HG03354 (cell line): ENCODE data around the gene NOS1AP.

Source experiments
- ATAC-seq: cut with Tn5 transposase; IDR thresholded peaks from one replicate; pipeline ENCODE4 v1.9.1; 2021; ENCODE audit warnings: mild to moderate bottlenecking; ENCODE audit not compliant: unreplicated experiment, poor library complexity, severe bottlenecking

The NOS1AP gene

DNA sequence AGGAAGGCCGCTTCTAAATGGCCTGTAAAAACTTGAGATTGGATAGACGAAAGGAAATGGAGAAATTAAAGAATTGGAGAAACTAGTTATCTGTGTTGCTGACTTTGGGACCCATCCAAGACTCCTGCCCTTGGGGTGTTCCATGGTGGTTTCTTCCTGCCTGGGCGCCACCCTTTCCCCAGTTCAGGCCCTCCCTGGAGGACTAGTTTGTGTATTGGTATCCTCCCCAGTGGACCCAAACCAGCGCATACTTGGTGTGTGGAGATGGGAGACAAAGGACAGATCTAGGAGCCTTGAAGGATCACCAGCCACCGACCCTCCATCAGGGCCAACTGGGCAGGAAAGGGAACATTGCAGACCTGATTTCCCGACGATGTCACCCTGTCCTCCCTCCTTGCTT, 300.1 kb downstream of the NOS1AP start:
- ATAC-seq: no peak

DNA sequence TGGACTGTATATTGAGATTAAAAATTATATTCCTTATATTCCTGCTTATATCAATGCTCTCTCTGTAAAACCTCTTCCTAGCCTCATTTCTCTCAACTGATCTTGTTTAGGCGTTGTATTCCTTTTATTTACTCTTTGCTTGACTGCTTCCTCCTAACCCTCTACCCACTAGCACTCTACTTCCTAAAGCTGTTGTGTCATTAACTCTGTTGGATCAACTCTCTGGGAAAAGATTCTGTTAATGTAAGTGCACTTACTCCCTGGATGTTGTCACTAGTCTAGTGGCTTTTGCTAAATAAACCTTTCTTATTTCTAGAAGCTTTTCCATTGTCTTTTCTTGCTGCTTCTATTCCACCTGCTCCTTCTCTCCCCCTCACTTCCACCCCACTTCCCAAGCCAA, 300.7 kb downstream of the NOS1AP start:
- no peak for ATAC-seq

DNA sequence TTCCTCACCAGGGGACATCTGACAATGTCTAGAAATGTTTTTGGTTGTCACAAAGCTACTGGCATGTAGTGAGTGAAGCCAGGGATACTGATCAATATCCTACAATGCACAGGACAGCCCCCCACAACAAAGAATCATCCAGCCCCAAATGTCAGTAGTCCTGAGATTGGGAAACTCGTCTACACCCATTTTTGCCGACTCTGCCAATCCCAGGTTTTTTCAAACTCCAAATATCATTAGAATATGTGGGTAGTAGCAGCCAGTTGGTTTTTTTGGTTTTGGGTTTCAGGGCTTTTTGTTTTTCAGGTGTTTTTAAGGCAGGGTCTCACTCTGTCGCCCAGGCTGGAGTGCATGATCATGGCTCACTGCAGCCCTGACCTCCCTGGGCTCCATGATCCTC, 301.2 kb downstream of the NOS1AP start:
- no peak for ATAC-seq

DNA sequence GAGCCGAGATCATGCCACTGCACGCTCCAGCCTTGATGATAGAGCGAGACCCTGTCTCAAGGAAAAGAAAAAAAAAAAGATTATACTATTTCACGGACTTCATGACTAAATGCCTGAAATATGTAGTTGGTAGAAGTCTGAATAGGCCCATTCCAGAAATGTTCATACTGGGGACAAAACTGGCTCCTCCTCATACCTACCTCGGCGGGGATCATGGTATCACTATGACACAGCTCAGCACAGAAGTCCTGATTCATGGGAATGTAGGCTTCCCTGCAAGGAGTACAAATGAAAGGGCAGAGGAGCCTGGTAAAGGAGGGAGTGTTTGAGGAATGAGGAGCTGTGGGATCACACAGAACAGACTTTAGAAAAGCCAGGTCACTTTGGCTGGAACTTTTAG, 302.1 kb downstream of the NOS1AP start:
- no peak for ATAC-seq

DNA sequence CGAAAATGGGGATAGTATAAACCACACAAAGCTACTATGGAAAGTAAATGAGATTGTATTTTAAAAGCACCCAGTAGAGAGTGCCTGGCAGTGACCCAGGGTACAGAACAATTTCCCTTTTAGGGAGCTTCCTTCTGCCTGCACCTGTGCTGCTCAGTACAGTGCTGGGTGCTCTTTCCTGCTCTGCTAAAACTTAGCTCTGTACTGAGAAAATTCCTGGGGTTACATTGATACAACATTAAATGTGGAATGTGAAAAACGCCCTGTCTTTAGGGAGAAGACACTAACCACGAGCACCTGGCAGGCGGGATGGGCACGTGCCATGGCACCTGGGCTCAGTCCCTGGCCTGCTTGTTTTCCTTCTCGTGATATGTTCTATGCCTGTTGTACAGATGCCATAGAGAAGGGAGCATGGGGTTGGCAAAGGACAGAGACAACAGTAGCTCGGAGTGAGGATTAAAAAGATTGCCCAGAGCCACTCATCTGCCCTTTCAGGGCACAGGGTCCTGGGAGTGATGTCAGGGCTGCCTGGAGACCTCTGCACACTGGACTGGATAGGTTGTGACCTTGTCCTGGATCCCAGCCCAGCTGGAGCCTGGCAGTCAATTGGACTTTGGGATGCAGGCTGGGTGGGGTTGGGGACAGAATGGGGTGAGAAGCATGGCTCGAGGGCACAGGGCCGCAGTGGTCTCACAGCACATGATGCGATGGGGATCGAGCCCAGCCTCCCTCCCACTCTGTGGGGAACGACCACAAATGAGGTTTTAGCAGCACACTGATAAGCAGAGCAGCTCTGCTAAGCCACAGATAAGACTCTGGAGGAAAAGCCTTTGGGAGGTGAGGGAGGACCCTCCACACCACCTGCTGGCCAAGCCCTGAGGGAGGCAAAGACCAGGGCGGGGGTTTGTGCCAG, 302.9 kb downstream of the NOS1AP start:
- no peak for ATAC-seq

DNA sequence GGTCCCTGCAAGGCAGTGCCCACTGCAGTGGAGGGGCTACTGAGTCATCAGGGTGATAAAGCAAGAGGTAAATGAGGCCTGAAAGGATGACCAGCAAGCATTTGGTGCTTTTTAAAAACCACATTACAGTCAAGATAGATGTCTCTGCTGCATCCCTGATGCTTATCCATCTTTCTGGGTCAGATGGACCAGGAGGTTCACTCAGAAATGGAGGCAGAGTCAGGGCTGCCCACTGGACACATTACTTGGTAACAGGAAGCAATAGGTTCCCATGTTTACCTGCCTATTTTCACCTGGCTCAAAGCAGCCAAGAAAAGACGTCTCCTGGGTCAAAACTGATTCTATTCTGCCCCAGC, 303.6 kb downstream of the NOS1AP start:
- ATAC-seq: no peak

DNA sequence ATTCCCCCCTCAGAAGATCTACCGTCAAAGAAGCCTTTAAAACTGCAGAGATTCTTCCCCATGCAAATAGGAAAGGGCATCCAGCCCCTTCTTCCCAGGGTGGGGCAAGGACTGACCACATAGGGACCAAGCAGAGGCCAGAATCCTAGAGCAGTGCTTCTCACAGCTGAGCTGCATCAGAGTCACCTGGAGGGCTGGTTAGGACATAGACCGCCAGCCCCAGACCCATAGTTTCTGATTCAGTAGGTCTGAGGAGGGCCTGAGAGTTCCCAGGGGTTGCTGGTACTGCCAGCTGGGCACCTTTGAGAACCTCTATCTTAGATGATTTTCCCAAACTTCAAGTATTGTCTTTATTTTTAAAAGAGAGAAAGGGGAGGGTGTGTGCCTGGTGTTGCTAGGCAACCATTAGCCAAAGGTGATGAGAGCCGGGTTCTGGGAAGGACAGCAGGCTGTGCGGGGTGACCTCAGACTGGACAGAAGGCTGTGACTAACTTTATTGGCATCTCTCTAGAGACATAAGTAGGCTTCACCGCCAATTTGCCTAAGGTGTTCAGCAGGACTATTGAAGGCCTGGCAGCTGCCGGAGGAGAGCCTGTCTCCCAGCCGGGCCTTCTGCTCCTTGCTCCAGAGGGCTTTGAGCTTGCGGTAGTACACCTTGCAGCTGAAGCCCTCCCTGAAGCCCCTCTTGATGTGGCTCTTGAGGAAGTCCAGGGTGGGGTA, 304.2 kb downstream of the NOS1AP start:
- no peak for ATAC-seq

DNA sequence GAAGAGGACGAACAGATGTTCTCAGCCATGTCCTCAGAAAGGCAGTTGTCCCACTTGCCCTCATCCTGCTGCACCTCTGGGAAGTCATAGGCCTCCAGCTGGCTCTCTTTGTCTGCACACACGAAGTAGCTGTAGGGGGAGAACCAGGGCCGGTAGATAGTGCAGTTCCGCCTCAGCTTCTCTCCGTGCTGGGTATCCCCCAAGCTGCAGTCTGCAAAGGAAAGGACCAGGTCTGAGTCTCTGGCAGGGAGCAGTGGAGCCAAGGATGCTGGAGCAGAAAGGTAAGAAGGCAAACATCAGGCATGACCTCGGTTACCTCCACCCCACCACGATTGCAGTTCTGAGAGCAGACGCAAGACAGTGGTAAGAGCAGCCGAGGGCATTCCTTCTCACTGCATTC, 304.9 kb downstream of the NOS1AP start:
- no peak for ATAC-seq

DNA sequence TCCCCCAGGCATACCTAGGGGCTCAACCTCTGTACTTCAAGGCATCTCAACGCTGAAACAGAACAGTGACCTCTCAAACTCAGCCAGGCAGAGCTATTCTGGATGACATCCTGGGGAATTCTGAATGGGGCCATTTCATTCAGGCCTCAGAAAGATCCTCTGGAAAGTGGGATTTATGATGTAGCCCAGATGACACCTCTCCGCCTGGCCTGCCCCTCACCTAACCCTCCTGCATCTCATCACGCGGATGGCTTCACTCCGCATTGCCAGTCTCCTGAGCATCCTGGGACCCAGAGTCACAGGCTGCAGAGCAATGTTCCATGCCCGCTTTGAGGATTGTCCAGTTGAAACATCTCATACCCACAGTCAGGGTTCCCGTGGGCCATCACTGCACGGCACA, 306.0 kb downstream of the NOS1AP start:
- no peak for ATAC-seq

DNA sequence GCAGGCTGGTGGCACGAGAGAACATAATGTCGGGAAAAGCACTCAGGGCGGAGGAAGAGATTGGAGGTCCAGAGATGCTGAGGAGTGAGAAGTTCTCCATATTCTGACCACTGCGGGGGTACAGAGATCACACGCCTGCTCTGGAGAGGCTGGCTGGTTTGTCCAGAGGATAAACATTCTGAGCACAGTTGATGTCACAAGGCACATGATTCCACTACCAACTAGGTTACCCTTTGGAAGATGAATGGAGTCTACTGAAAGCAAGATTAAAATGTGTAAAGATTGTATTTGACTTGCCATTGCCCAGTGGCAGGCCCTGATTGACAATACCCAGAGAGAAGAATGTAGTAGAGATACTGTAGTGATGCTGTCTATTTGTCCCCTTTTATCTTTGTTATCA, 307.2 kb downstream of the NOS1AP start, which contains the start of gene SPATA46:
TSS of gene SPATA46 (minus strand) at position 164 of the 400 bp plus-strand sequence. CDS start at position 100, 64 bp downstream.
- ATAC-seq: no peak

DNA sequence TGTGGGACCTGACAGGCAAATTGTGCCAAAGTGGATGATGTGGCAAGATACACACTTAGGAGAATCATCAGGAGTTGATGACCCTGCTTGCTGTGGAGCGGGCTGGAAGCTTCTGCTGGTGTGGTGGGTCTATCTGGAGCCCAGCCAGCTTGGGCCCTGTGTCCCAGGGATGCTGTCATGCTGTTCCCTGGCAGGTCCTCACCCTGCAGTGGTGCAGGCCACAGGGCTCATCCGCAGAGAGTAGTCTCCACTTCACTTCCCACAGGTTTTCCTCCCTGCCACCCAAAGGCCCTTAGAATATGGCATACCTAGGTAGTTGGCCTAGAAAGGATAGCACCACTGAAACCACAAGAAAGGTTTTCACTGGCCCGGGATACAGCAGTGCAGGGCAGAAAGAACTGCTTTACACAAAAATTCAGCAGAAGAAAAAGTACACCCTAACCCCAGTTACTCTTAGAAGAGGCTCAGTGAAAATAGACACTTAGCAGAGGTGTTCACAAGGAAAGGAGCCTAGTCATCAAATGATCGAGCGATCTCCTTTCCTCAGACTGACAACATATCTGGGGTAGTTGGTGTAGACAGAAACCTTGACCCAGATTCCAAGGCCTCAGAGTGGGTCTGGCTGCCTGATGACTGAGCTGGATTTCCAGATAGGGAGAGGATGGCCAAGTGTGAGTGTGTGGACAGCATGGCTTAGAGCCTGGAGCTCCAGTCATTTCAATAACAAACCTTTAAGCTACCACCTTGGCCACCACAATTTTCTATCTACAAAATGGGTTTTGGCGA, 310.8 kb downstream of the NOS1AP start:
- no peak for ATAC-seq

DNA sequence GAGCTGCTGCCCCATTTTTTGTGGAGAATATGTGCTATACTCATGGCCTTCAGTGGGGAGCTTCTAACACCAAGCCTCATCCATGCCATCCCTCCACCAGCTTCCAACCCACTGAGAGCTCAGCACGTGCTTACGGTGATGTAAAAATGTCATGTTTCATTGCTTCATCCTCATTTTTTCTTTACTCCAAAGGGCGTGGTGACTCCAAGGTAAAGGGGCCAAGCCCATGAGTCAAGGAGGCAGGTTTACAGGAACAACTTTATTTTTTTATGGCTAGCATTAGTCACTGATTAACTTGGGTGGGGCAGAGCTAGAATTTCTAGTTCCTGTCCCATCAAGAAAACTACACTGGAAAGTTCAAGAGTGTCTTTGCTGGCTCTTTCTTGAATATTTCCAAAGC, 311.9 kb downstream of the NOS1AP start, which contains the start of gene C1orf226:
TSS of gene C1orf226 (plus strand) at position 346 of the 400 bp plus-strand sequence. CDS start 174 bp downstream, outside the sequence.
- no peak for ATAC-seq

DNA sequence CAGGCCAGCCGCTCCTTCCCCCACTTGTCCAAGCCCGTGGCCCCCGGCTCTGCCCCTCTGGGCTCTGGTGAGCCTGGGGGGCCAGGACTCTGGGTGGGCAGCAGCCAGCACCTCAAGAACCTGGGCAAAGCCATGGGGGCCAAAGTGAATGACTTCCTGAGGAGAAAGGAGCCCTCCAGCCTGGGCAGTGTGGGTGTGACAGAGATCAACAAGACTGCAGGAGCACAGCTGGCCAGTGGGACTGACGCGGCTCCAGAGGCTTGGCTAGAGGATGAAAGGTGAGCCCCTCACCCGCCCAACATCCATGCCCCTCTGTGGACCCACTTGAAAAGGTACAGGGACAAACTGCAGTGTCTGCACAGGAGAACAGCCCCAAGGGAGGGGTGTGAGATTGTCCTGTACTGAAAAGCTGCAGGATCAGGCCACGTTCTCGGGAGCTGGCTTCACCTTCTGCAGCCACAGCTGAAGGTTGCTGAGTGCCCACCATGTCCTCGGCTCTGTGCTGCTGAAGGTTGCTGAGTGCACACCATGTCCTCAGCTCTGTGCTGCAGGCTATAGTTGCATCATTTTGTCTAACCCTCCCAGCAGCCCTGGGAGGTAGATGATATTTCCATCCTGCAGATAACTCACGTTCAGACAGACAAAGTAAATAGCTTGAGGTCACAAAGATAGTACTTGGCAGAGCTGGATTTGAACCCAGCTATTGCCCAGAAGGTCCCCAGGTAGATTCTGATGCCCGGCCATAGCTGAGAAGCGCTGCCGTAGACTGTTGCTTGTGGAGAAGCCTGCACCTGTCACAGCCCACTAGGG, 312.7 kb downstream of the NOS1AP start:
- no peak for ATAC-seq

DNA sequence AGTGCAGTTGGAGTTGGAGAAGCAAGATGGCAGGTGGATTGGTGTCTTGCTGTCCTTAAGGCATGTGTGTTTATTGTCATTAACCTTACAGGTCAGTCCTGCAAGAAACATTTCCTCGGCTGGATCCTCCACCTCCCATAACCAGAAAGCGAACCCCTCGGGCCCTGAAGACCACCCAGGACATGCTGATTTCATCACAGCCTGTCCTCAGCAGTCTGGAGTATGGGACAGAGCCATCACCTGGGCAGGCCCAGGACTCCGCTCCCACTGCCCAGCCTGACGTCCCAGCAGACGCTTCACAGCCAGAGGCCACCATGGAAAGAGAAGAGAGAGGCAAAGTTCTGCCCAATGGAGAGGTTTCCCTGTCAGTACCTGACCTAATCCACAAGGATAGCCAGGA, 313.6 kb downstream of the NOS1AP start:
- no peak for ATAC-seq

DNA sequence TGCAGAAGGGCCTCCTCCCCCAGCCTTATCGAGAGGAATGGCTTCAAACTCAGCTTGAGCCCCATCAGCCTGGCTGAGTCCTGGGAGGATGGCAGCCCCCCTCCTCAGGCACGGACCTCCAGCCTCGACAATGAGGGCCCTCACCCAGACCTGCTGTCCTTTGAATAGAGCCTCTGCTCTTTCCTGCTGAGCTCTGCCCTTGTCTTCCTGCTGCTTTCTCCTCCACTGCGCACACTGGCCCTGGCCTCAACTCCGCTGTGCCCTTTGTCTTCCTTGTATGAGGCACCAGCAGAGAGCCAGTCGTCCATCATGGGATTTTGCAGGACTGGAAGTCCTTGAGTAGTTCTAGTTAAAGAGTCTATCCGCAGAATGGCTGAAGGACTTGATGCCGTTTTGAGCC, 314.0 kb downstream of the NOS1AP start:
- ATAC-seq: no peak

DNA sequence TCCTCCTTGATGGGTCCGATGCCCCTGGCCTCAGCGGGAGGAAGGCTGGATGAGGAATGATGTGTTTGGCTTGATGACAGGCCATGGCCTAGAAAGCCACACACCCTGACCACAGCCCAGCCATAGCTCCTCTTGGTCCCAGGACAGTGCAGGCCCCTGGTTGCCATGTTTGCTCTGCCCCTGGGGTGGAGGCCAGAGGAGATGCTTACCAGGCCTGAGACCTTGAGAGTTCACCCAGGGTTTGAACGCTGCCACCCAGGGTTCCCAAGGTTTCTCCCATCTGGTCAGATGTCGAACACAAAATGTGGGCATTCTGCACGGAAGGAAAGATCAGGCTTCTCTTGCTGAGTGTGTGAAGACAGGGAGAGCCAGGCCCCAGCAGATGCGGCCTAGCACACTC, 314.6 kb downstream of the NOS1AP start:
- ATAC-seq: no peak

DNA sequence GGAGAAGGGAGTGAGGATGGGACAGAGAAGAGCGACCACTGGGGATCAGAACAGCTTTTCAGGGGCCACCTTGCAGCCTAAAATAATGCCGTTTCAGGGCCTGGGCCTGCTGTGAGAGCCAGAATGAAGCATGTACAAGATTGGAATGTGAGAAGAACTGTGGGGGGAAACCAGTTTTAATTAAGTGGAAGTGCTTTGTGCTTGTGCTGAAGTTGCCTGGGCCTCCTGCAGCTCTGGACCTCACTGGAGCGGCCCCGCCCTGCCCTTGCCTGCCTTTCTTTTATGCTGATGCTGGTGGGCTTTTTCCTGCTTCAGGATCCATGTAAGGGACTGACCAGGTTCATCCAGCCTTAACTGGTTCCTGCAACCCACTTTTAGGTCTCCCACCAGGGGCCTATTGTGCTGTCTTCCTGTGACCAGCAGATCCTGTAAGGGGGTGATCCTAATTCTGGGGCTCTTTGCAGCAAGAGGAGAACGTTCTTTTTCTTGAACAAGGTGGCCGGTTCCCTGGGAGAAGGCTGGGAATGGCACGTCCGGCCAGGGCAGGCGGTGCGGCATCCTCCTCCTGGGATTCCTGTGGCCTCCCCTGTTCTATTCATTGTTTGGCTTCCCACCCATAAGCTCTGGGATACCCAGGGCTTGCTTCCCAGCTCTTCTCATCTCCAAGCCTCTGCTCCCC, 315.2 kb downstream of the NOS1AP start:
- no peak for ATAC-seq

DNA sequence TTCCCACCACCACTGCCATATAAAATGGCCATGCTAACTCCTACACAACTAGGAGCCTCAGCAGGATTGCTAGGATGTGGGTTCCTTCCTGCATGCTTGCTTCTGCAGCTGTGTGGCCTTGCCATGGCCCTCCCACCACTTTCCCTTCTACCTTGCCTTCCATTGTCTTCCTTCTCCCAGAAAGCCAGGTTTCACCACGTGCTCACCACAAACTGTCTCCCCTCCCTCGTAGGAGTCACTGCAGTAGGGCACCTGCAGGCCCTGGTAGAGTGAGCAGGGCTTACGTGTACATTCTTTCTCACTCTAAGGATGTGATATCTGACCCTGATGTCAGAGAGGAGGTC, 315.8 kb downstream of the NOS1AP start:
- ATAC-seq: no peak

DNA sequence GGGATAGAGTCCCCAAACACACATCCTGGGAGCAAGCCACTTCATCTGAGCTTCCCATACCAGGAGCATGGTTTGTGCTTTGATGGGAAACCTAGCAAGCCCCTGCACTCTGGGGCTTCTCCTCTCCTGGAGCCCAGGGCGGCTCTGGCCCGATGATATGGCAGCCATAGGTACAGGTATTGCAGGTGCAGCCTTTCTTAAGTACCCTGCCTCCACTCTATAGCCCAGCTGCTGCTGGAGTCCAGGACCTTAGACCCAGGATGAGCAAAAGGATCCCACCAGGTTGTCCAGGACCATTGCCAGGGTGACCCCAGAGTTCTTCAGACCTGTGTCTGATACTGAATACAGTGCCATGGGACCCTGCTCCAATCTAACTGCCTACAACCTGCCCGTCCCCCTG, 316.2 kb downstream of the NOS1AP start:
- no peak for ATAC-seq
